Measurements from ENCODE around the gene QPRT. TPM values are rescaled to one million over a fixed set of nuclear protein-coding genes. Genes with fewer than 3 reads are reported as not detected.
"Not testable (repeated sequence)": the region's sequence is repeated elsewhere in the genome, so short reads cannot be mapped to it uniquely, and the experiment has no call there.

QPRT gene
- total RNA-seq, 1 donor from 2014 or later: 13.8 TPM

GRCh38 chr16:29649588-29650494 is 29.1 kb upstream of the QPRT start:
- Histone ChIP-seq H3K27me3 (no peaks in the 10 kb centered on the region), H3K36me3 (no peaks in the 10 kb centered on the region), H3K4me3 (no peak overlapping the region), H3K9me3 (no peaks in the 10 kb centered on the region), H3K4me1 (no peaks in the 10 kb centered on the region), H3K27ac (no peak overlapping the region)
- DNase-seq (ENCODE audit: extremely low spot score in 2 of 2): no peak
- TF ChIP-seq POLR2A (IDR thresholded peaks at IDR 0.05) (no peak), POLR2AphosphoS5 (IDR thresholded peaks at IDR 0.05; ENCODE audit: insufficient read depth in 1 of 2, low read depth in 1 of 2) (no peak)
- TF ChIP-seq, protein P1, sequence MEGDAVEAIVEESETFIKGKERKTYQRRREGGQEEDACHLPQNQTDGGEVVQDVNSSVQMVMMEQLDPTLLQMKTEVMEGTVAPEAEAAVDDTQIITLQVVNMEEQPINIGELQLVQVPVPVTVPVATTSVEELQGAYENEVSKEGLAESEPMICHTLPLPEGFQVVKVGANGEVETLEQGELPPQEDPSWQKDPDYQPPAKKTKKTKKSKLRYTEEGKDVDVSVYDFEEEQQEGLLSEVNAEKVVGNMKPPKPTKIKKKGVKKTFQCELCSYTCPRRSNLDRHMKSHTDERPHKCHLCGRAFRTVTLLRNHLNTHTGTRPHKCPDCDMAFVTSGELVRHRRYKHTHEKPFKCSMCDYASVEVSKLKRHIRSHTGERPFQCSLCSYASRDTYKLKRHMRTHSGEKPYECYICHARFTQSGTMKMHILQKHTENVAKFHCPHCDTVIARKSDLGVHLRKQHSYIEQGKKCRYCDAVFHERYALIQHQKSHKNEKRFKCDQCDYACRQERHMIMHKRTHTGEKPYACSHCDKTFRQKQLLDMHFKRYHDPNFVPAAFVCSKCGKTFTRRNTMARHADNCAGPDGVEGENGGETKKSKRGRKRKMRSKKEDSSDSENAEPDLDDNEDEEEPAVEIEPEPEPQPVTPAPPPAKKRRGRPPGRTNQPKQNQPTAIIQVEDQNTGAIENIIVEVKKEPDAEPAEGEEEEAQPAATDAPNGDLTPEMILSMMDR (IDR thresholded peaks at IDR 0.05): no peak
- intact Hi-C loops (cut with DNase I): no loop called here

DNA sequence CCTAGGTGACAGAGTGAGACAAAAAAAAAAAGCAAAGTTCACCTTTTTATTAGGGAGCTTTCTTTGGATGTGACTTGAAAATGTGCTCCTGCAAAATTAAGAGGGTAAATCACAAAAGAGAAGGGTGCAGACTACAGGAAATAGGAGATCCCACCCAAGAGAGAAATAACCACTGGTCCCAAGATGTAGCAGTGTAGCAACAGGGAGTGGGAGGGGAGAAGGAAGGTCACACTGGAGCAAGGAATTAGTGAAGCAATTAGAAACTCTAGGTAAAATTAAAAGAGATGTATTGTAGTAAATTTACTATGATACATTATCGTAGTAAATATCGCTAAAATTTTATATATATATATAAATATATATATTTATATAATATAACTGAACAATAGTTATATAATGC is 28.2 kb upstream of the QPRT start:
- Histone ChIP-seq H3K27me3 (no peaks in the 10 kb centered on the region), H3K4me1 (no peaks in the 10 kb centered on the region), H3K9me3 (no peaks in the 10 kb centered on the region), H3K36me3 (no peaks in the 10 kb centered on the region), H3K27ac (no peak overlapping the region), H3K4me3 (no peak overlapping the region)
- intact Hi-C loops (cut with DNase I): no loop called here
- TF ChIP-seq POLR2AphosphoS5 (IDR thresholded peaks at IDR 0.05; ENCODE audit: insufficient read depth in 1 of 2, low read depth in 1 of 2) (no peak), POLR2A (IDR thresholded peaks at IDR 0.05) (no peak)
- TF ChIP-seq, protein P1 (IDR thresholded peaks at IDR 0.05): no peak
- DNase-seq (ENCODE audit: extremely low spot score in 2 of 2): no peak

DNA sequence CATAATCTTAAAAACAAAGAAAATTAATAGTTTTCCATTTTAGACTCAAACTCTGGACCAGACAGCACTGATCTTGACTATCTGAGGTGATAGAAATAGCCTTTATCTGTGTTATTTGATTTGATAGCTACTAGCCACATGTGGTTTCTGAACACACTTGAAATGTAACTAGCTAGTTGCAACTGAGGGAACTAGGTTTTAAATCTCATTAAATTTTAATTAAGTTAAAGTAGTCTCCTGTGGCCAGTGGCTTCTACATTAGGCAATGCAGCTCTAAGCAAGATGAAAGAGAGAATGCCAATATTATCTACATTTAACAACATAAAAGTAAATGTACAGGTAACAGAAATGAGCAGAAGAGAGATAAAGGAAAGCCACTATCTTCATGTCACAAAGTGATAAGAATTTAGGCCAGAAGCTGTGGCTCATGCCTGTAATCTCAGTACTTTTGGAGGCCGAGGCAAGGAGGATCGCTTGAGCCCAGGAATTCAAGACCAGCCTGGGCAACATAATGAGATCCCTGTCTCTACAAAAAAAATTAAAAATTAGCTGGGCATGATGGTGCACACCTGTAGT is 27.1 kb upstream of the QPRT start:
- H3K4me3 ChIP-seq: no peak overlapping the region
- intact Hi-C loops (cut with DNase I): no loop called here
- TF ChIP-seq POLR2A (IDR thresholded peaks at IDR 0.05) (no peak), POLR2AphosphoS5 (IDR thresholded peaks at IDR 0.05; ENCODE audit: insufficient read depth in 1 of 2, low read depth in 1 of 2) (no peak)
- TF ChIP-seq, protein P1 (IDR thresholded peaks at IDR 0.05): no peak
- no peaks in the 10 kb centered on the region for H3K4me1 ChIP-seq
- H3K9me3 ChIP-seq: no peaks in the 10 kb centered on the region
- no peaks in the 10 kb centered on the region for H3K36me3 ChIP-seq
- DNase-seq (ENCODE audit: extremely low spot score in 2 of 2): no peak
- H3K27me3 ChIP-seq: no peaks in the 10 kb centered on the region
- H3K27ac ChIP-seq: no peak overlapping the region

- no peak for DNase-seq (ENCODE audit: extremely low spot score in 2 of 2)
- Histone ChIP-seq H3K4me3 (no peak overlapping the region), H3K27ac (no peak overlapping the region), H3K27me3 (no peaks in the 10 kb centered on the region), H3K36me3 (no peaks in the 10 kb centered on the region), H3K9me3 (no peaks in the 10 kb centered on the region), H3K4me1 (no peaks in the 10 kb centered on the region)
- no peak for TF ChIP-seq POLR2AphosphoS5 (IDR thresholded peaks at IDR 0.05; ENCODE audit: insufficient read depth in 1 of 2, low read depth in 1 of 2)
- no peak for TF ChIP-seq POLR2A (IDR thresholded peaks at IDR 0.05)
- TF ChIP-seq, protein P1 (IDR thresholded peaks at IDR 0.05): no peak
- intact Hi-C loops (cut with DNase I): no loop called here
These were observed 25.5 kb upstream of the QPRT start for GRCh38 chr16:29653471-29653870.

- H3K4me3 ChIP-seq; DNase-seq (ENCODE audit: extremely low spot score in 2 of 2); H3K9me3 ChIP-seq; H3K36me3 ChIP-seq; intact Hi-C loops (cut with DNase I); H3K27ac ChIP-seq; H3K27me3 ChIP-seq; H3K4me1 ChIP-seq: not testable (repeated sequence)
These were observed 25.1 kb upstream of the QPRT start for GRCh38 chr16:29653890-29654289.
